Body of pancreas (tissue), 4 donors: ENCODE measurements around the gene CSTB.

ENCODE experiments used
- POLR2A ChIP-seq, 3 donors: fragments of 450-650 bp; IDR thresholded peaks; one replicate each; pipeline ENCODE4 v1.6.1; 2016; ENCODE audit warnings: antibody characterized with exemption in 3 of 3, mild to moderate bottlenecking in 2 of 3
- TF ChIP-seq, protein P1 (sequence below), 7 experiments: fragments of 450-650 bp in 4 of 7; fragments of 200-600 bp in 3 of 7; sonication (generic) in 3 of 7; IDR thresholded peaks; one replicate each; pipeline ENCODE4 v1.5.1; 2016 to 2019; ENCODE audit warnings: antibody characterized with exemption in 7 of 7

DNA sequence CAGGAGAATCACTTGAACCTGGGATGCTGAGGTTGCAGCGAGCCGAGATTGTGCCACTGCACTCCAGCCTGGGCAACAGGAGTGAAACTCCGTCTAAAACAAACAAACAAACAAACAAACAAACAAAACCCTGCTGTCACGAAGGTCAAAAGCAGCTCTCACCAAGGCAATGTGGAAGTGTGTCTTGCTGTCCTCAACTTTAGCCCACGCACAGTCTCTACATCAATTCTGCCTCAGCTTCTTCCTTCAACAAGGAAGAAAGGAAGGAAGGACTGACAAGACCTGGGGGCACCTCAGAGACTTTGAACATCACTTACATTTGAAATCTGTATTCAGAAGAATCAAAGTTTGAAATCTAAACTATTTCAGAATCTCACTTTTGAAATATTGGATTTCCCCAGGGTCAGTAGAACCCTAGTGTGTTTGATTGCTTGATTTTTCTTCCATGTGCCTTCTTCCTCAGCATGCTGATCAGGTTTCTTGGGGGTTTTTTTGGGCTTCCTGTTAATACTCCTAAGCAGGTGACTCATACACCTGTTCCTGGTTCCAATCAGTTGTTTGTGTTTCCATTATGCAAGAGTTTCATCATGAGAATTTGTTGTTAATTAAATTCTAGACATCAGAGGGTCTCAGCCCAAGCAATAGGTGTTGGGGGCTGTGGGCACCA, 6.5 kb upstream of the CSTB start:
- TF ChIP-seq, protein P1, sequence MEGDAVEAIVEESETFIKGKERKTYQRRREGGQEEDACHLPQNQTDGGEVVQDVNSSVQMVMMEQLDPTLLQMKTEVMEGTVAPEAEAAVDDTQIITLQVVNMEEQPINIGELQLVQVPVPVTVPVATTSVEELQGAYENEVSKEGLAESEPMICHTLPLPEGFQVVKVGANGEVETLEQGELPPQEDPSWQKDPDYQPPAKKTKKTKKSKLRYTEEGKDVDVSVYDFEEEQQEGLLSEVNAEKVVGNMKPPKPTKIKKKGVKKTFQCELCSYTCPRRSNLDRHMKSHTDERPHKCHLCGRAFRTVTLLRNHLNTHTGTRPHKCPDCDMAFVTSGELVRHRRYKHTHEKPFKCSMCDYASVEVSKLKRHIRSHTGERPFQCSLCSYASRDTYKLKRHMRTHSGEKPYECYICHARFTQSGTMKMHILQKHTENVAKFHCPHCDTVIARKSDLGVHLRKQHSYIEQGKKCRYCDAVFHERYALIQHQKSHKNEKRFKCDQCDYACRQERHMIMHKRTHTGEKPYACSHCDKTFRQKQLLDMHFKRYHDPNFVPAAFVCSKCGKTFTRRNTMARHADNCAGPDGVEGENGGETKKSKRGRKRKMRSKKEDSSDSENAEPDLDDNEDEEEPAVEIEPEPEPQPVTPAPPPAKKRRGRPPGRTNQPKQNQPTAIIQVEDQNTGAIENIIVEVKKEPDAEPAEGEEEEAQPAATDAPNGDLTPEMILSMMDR (IDR thresholded peaks at IDR 0.05): no peak
- TF ChIP-seq POLR2A (IDR thresholded peaks at IDR 0.05): no peak
